GM12873 (cell line): ENCODE results near the gene FCMR.

Source experiments
- CTCF ChIP-seq: IDR thresholded peaks from 2 replicates; pipeline ENCODE4 v1.5.1; 2012; ENCODE audit warnings: low read depth, mild to moderate bottlenecking, moderate library complexity, low read length, control low read depth; ENCODE audit not compliant: insufficient read depth; ENCODE audit errors: missing control alignments

Gene FCMR

GRCh38 chr1:206909161-206909882 lies 12.4 kb downstream of the FCMR start:
- TF ChIP-seq CTCF, result no peak

GRCh38 chr1:206908038-206908437 lies 13.7 kb downstream of the FCMR start:
- no peak for TF ChIP-seq CTCF

GRCh38 chr1:206907304-206907991 lies 14.3 kb downstream of the FCMR start:
- peak; percentile 23 for TF ChIP-seq CTCF

GRCh38 chr1:206905295-206906164 lies 16.2 kb downstream of the FCMR start:
- no peak for TF ChIP-seq CTCF

- no peak for TF ChIP-seq CTCF
Measured at GRCh38 chr1:206904423-206905142, 17.2 kb downstream of the FCMR start.

- no peak for TF ChIP-seq CTCF
Measured at GRCh38 chr1:206903687-206904086, 18.1 kb downstream of the FCMR start.
